ENCODE results near the gene ZNF410. TPM values are rescaled to one million over a fixed set of nuclear protein-coding genes. Genes with fewer than 3 reads are reported as not detected.

Gene ZNF410
- total RNA-seq: 83.4 and 86.3 TPM in 2 replicates

DNA sequence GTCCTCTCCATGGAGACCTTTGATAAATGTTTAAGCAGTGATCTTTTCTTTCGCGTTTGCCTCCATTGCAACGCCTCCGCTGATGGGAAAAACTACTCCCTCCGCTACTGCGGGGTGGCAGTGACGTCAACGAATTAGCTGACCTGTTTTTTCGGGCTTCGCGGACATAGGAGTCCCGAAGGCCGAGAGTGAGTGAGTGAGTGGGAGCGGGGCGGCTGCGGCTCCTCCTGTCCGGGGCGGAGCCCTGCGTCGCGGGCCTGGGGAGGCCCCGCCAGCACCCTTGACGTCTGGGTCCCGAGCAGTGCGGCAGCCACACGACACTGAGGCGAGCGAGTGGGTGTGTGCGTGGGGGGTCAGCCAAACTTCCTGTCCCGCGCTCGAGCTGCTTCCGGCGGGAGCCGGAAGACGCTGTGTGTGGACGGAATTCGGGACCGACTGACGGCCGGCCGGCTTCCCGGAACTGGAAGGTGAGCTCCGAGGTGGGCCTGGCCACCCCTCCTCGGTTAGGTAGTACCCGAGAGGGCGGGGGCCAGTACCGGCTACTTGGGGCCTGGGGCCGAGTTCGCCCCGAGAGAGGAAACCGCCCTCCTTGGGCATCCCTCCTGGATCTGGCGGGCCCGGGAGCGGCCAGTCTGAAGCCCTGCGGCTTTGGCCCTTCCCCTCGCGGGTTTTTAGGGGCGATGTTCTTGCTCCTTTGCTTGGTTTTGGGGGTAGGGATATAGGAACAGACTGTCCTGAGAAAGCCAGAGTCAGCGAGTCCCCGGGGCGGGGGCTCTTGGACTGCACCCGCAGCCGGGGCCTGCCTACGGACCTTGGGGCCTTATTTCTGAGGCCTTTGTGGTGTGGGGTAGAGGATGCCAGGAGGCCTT is at the start of gene ZNF410:
TSS of gene ZNF410 (plus strand) at position 411 of the 869 bp plus-strand sequence. CDS start 5,317 bp downstream, outside the sequence.

GRCh38 chr14:73851567-73852382 is 34.9 kb upstream of the ZNF410 start, which contains the start of gene PTGR2:
Gene PTGR2, plus strand, starts transcription at chr14:73851831. Its CDS starts 7,032 bp downstream, at chr14:73858863.

GRCh38 chr14:73949752-73950734 is 63.4 kb downstream of the ZNF410 start, which contains the start of the genes COQ6 and FAM161B:
Gene COQ6, plus strand, starts transcription at chr14:73950302. Its CDS starts 31 bp downstream, at chr14:73950333.
Gene FAM161B, minus strand, starts transcription at chr14:73950094. Its CDS starts 68 bp downstream, at chr14:73950026.

Small RNAs within 50 kb of the gene (small RNA-seq; reads per million reads assigned to genes)
- not detected for gene AC005520.4 (ENCODE audit: low replicate concordance)
- gene RF00019 (ENCODE audit: low replicate concordance): not detected

Other genes starting within 250 kb of the ZNF410 start
- gene DNAL1, start 241.9 kb upstream of the ZNF410 start, total RNA-seq: 9.4 and 10.3 TPM in 2 replicates
- gene PNMA1, start 172.5 kb upstream of the ZNF410 start, total RNA-seq: 28.1 and 28.4 TPM in 2 replicates
- 3.1 and 4.3 TPM in 2 replicates for gene PTGR2, start 35.0 kb upstream of the ZNF410 start, total RNA-seq
- gene FAM161B, start 63.2 kb downstream of the ZNF410 start, total RNA-seq: 3.3 and 3.7 TPM in 2 replicates
- gene COQ6, start 63.4 kb downstream of the ZNF410 start, total RNA-seq: 14.0 and 25.9 TPM in 2 replicates
- 12.7 and 13.5 TPM in 2 replicates for gene ENTPD5, start 132.4 kb downstream of the ZNF410 start, total RNA-seq
- 5.9 and 8.5 TPM in 2 replicates for gene BBOF1, start 132.5 kb downstream of the ZNF410 start, total RNA-seq
- 12.7 and 92.1 TPM in 2 replicates for gene ALDH6A1, start 197.6 kb downstream of the ZNF410 start, total RNA-seq
- 11.3 and 13.1 TPM in 2 replicates for gene LIN52, start 198.1 kb downstream of the ZNF410 start, total RNA-seq